ENCODE results near the gene PPP3R1. TPM values are rescaled to one million over a fixed set of nuclear protein-coding genes. Genes with fewer than 3 reads are reported as not detected.

Gene PPP3R1
- total RNA-seq, 1 experiment from 2014 or later, result 30.8 TPM

- no peak for DNase-seq (ENCODE audit: low read depth)
Observed at GRCh38 chr2:68234405-68234804, 17.9 kb downstream of the PPP3R1 start.

- no peak for DNase-seq (ENCODE audit: low read depth)
Observed at GRCh38 chr2:68231061-68231372, 21.3 kb downstream of the PPP3R1 start.

GRCh38 chr2:68230241-68231060, 21.9 kb downstream of the PPP3R1 start:
- DNase-seq (ENCODE audit: low read depth), result no peak

GRCh38 chr2:68226794-68227193, 25.5 kb downstream of the PPP3R1 start:
- DNase-seq (ENCODE audit: low read depth), result no peak

- DNase-seq (ENCODE audit: low read depth), result no peak
Observed at GRCh38 chr2:68225119-68225632, 27.2 kb downstream of the PPP3R1 start.

GRCh38 chr2:68223419-68223818, 28.9 kb downstream of the PPP3R1 start:
- no peak for DNase-seq (ENCODE audit: low read depth)

GRCh38 chr2:68222287-68222686, 30.0 kb downstream of the PPP3R1 start:
- DNase-seq (ENCODE audit: low read depth), result no peak

- no peak for DNase-seq (ENCODE audit: low read depth)
Observed at GRCh38 chr2:68218343-68218901, 33.9 kb downstream of the PPP3R1 start.

- no peak for DNase-seq (ENCODE audit: low read depth)
Observed at GRCh38 chr2:68217729-68218128, 34.6 kb downstream of the PPP3R1 start.

GRCh38 chr2:68216454-68217310, 35.6 kb downstream of the PPP3R1 start:
- no peak for DNase-seq (ENCODE audit: low read depth)

GRCh38 chr2:68214381-68214780, 38.0 kb downstream of the PPP3R1 start:
- no peak for DNase-seq (ENCODE audit: low read depth)

- no peak for DNase-seq (ENCODE audit: low read depth)
Observed at GRCh38 chr2:68206793-68207192, 45.5 kb downstream of the PPP3R1 start.

GRCh38 chr2:68203587-68203986, 48.7 kb downstream of the PPP3R1 start:
- DNase-seq (ENCODE audit: low read depth), result no peak

- peak; percentile 8 for DNase-seq (ENCODE audit: low read depth)
Observed at GRCh38 chr2:68200157-68200787, 52.1 kb downstream of the PPP3R1 start.

- DNase-seq (ENCODE audit: low read depth), result peak; percentile 50
Observed at GRCh38 chr2:68196120-68196716, 56.1 kb downstream of the PPP3R1 start.

- no peak for DNase-seq (ENCODE audit: low read depth)
Observed at GRCh38 chr2:68195096-68195495, 57.2 kb downstream of the PPP3R1 start.

GRCh38 chr2:68193787-68194372, 58.5 kb downstream of the PPP3R1 start:
- DNase-seq (ENCODE audit: low read depth), result peak; percentile 56

- no peak for DNase-seq (ENCODE audit: low read depth)
Observed at GRCh38 chr2:68193144-68193543, 59.2 kb downstream of the PPP3R1 start.

GRCh38 chr2:68190991-68191731, 61.2 kb downstream of the PPP3R1 start:
- DNase-seq (ENCODE audit: low read depth), result peak; percentile 57

GRCh38 chr2:68189991-68190784, 62.1 kb downstream of the PPP3R1 start:
- DNase-seq (ENCODE audit: low read depth), result no peak
